Upper lobe of left lung (tissue), 6 donors: ENCODE measurements around the gene ZBTB5. TPM values are rescaled to one million over a fixed set of nuclear protein-coding genes. Genes with fewer than 3 reads are reported as not detected.
A peak's percentile ranks its signal among the peaks of the same experiment; 100 is the strongest.
"Not testable (repeated sequence)": the region's sequence is repeated elsewhere in the genome, so short reads cannot be mapped to it uniquely, and the experiment has no call there.

ENCODE experiments used
- ATAC-seq, 2 donors: fragments of 200-7000 bp; cut with Tn5 transposase; one replicate each; pipeline ENCODE4 v1.9.1; 2022; ENCODE audit warnings: mild to moderate bottlenecking in 2 of 2, moderate library complexity in 2 of 2; ENCODE audit not compliant: low FRiP score in 2 of 2
- DNase-seq, 2 donors: peaks; one replicate each; pipeline ENCODE4 v3.0.0-alpha.2; 2019 to 2020
- H3K27ac ChIP-seq, 4 donors: fragments of 200-600 bp; sonication (generic); one replicate each; pipeline ENCODE4 v1.5.1; 2016 to 2019
- H3K27me3 ChIP-seq, 4 donors: fragments of 200-600 bp; sonication (generic); one replicate each; pipeline ENCODE4 v1.5.1; 2017 to 2019
- H3K36me3 ChIP-seq, 4 donors: fragments of 200-600 bp; sonication (generic); one replicate each; pipeline ENCODE4 v1.5.1; 2016 to 2019
- H3K4me1 ChIP-seq, 4 donors: fragments of 200-600 bp; sonication (generic); one replicate each; pipeline ENCODE4 v1.5.1; 2018 to 2019
- H3K4me3 ChIP-seq, 4 donors: fragments of 200-600 bp; sonication (generic); one replicate each; pipeline ENCODE4 v1.5.1; 2017 to 2019; ENCODE audit warnings: mild to moderate bottlenecking in 2 of 4, moderate library complexity in 1 of 4
- H3K9me3 ChIP-seq, 4 donors: fragments of 200-600 bp; sonication (generic); one replicate each; pipeline ENCODE4 v1.5.1; 2018 to 2019
- EP300 ChIP-seq, 4 donors: sonication (generic); formaldehyde crosslinking; IDR thresholded peaks; one replicate each; pipeline ENCODE4 v1.5.1; 2017; ENCODE audit warnings: antibody characterized with exemption in 4 of 4, control low read depth in 2 of 4
- POLR2A ChIP-seq, 4 donors: fragments of 450-650 bp; IDR thresholded peaks; one replicate each; pipeline ENCODE4 v1.5.1; 2016 to 2017; ENCODE audit warnings: antibody characterized with exemption in 4 of 4, mild to moderate bottlenecking in 2 of 4
- POLR2AphosphoS5 ChIP-seq, 2 donors: sonication (generic); formaldehyde crosslinking; IDR thresholded peaks; one replicate each; pipeline ENCODE4 v1.5.1; 2017; ENCODE audit warnings: antibody characterized with exemption in 2 of 2
- WGBS, 2 donors: methylation state at CpG; one replicate each; pipeline ENCODE4 v1.1.5; 2017 to 2018; 5-methylcytosine and 5-hydroxymethylcytosine counted together
- total RNA-seq, 6 donors: library from RNA; depleted of rRNA in 4 of 6; stranded (reverse); fragments of >200 nt in 4 of 6; gene quantifications; one replicate each; pipeline versions ENCODE4 v1.1.0 to v1.2.1, GENCODE V29; 2016 to 2021
- TF ChIP-seq, protein P1 (sequence below), 6 experiments: fragments of 450-650 bp in 4 of 6; fragments of 200-600 bp in 2 of 6; sonication (generic) in 2 of 6; IDR thresholded peaks; one replicate each; pipeline ENCODE4 v1.5.1; 2016 to 2019; ENCODE audit warnings: antibody characterized with exemption in 6 of 6
- donor health status: DM: no; HTN: no; CAD: no; lungs with moderate emphysema.
- donor health status: DM: no; HTN: yes; CAD: no; lungs with severe emphysema.

The ZBTB5 gene
- total RNA-seq, 6 donors from 2014 or later, result 7.9 to 15.0 (median 10.0) TPM

DNA sequence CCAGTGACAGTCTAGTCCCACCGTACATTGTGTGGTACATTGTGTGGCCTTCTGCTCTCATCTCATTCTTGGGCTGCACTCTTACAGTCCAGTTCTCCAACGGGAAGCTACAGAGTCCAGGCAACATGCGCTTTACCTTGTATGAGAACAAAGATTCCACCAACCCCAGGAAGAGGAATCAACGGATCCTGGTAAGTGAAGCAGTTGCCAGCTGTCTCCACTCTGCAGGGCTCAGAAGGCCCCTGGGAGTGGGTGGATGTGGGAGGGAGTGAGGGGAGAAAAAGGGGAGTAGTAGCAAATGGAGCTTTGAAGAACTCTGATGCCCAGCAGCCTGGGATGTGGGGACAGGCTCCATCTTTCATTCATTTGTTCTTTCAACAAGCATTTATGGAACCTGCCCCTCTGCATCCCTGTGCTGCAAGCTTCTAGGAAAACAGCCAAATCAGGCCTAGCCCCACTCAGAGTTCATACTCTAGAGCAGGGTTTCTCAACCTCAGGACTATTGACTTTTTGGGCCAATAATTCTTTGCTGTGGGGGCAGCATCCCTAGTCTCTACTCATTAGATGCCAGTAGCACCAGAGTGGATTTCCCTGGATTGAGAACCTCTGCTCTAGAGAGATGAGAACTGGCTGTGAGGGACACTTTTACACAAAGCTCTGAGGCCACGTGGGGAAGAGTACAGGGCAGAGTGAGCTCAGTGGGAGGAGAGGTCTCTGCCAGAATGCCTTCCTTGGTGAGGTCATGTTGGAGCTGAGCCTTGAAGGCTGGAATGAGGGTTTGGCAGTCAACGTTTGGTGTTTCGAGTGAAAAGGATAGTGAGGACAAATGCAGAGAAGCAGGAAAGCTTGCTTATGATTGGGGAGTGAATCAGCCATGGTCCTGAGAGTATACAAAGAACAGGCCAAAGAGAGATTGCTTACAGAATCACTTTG lies 21.6 kb upstream of the ZBTB5 start:
- Histone ChIP-seq H3K9me3 (no peaks in the 10 kb centered on the region), H3K4me1 (peaks cover 17 to 25% (median 22%) of the 10 kb centered on the region in 4 donors), H3K36me3 (peaks cover 2 to 30% (median 5%) of the 10 kb centered on the region in 4 donors), H3K27ac (peak overlapping the region; percentile 67 to 88 (median 76)), H3K4me3 (peak overlapping the region; percentile 67 to 87 (median 86)), H3K27me3 (no peaks in the 10 kb centered on the region)
- 20 to 31% methylated on average over 7 of the region's 7 CpGs for WGBS, 2 donors
- no peak for DNase-seq
- ATAC-seq, result peak; percentile 27 to 77
- no peak for TF ChIP-seq POLR2AphosphoS5 (IDR thresholded peaks at IDR 0.05)
- TF ChIP-seq, protein P1, sequence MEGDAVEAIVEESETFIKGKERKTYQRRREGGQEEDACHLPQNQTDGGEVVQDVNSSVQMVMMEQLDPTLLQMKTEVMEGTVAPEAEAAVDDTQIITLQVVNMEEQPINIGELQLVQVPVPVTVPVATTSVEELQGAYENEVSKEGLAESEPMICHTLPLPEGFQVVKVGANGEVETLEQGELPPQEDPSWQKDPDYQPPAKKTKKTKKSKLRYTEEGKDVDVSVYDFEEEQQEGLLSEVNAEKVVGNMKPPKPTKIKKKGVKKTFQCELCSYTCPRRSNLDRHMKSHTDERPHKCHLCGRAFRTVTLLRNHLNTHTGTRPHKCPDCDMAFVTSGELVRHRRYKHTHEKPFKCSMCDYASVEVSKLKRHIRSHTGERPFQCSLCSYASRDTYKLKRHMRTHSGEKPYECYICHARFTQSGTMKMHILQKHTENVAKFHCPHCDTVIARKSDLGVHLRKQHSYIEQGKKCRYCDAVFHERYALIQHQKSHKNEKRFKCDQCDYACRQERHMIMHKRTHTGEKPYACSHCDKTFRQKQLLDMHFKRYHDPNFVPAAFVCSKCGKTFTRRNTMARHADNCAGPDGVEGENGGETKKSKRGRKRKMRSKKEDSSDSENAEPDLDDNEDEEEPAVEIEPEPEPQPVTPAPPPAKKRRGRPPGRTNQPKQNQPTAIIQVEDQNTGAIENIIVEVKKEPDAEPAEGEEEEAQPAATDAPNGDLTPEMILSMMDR (IDR thresholded peaks at IDR 0.05), result no peak
- TF ChIP-seq EP300 (IDR thresholded peaks at IDR 0.05), result no peak
- TF ChIP-seq POLR2A (IDR thresholded peaks at IDR 0.05), result no peak

DNA sequence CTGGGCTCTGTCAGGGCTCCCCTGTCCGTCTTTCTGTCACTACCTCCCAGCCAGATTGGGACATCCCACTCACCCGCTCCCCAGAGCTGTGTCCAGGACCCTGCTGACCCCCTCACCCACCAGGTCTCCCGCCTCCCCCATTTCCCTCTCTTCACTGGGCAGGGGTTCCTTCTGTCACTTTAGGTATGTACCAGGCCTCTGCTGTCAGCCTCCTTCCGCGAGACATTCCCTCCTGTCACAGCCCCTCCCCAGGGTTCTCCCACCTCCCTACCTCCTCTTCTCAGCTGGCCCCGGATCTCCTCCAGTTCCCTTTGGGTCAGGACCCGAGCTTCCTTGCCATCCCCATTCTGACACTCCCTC lies 21.0 kb upstream of the ZBTB5 start:
- TF ChIP-seq, protein P1 (IDR thresholded peaks at IDR 0.05), result no peak
- Histone ChIP-seq H3K27ac (peak overlapping the region; percentile 67 to 88 (median 76)), H3K4me3 (peak overlapping the region; percentile 67 to 87 (median 86)), H3K36me3 (peaks cover 2 to 24% (median 5%) of the 10 kb centered on the region in 4 donors), H3K4me1 (peaks cover 17 to 25% (median 22%) of the 10 kb centered on the region in 4 donors), H3K27me3 (no peaks in the 10 kb centered on the region), H3K9me3 (no peaks in the 10 kb centered on the region)
- peak in 1 of 2 donors; percentile 0 for ATAC-seq
- 8 to 15% methylated on average over 7 of the region's 7 CpGs for WGBS, 2 donors
- no peak for DNase-seq

DNA sequence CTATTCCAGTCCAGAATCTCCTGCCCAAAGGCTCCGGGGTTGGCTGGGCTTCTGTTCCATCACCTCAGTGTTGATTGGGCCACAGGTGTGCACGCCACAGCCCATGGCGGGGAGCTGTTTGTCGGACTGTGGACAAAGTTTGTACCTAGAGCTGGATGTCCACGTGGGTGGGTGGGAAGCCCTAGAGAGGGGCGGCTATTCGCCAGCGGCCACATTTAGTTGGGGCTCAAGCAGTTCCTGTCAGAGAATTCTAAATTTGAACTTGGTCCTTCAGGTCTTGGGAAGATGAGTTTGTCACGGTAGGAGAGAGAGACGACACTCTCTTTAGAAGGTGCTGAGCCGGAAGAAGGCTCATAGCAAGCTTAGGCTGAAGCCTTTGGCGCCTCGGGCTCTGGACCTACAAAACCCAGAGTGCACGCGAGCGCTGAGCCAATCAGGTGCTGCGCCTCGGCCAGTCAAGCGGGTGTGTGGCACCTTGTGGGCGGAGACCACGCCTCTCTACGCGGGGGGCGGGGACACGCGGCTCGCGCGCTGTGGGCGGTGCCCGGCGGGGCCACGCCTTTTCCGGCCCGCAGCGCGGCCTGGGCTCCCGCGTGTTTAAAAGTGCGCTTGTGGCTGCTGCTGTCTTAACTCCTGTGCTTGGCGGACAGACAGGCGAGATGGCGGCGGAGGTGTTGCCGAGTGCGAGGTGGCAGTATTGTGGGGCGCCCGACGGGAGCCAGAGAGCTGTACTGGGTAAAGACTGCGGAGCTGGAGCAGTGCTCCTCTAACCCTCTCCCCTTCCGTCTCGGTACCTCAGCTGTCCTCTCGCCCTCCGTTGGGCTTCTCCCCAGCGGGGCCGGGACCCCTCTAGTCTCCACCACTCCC lies 20.4 kb upstream of the ZBTB5 start, which contains the start of gene POLR1E:
Gene POLR1E (plus strand): TSS at position 560 of the 867 bp plus-strand sequence. CDS start 100 bp downstream, at position 660.
- Histone ChIP-seq H3K36me3 (peaks cover 2 to 20% (median 5%) of the 10 kb centered on the region in 4 donors), H3K27me3 (no peaks in the 10 kb centered on the region), H3K27ac (peak within 1 kb of the TSS; percentile 67 to 88 (median 76)), H3K9me3 (no peaks in the 10 kb centered on the region), H3K4me1 (peaks cover 17 to 25% (median 22%) of the 10 kb centered on the region in 4 donors), H3K4me3 (peak within 1 kb of the TSS; percentile 67 to 87 (median 86))
- ATAC-seq, result peak; percentile 98 to 99
- DNase-seq, result peak; percentile 99
- TF ChIP-seq POLR2A (IDR thresholded peaks at IDR 0.05), result peak in 3 of 4 donors; percentile 61 to 82 (median 64)
- TF ChIP-seq POLR2AphosphoS5 (IDR thresholded peaks at IDR 0.05), result peak; percentile 69 to 87
- TF ChIP-seq EP300 (IDR thresholded peaks at IDR 0.05), result no peak
- TF ChIP-seq, protein P1 (IDR thresholded peaks at IDR 0.05), result peak in 2 of 6 experiments; percentile 13 to 16
- 5 to 12% methylated on average over 22 to 44 of the region's 56 CpGs for WGBS, 2 donors

DNA sequence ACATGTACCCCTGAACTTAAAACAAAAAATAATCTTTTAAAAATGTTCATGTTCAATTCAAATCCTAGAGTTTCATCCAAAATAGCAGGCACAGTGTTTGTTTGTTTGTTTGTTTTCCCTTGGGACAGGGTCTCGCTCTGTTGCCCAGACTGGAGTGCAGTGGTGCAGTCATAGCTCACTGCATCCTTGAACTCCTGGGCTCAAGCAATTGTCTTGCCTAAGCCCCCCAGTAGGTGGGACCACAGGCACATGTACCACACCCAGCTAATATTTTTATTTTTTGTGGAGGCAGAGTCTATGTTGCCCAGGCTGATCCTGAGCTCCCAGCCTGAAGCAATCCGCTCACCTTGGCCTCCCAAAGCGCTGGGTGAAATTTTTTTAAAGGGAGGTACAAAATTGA lies 15.5 kb upstream of the ZBTB5 start:
- Histone ChIP-seq H3K27ac (no peak overlapping the region), H3K4me1 (peaks cover 6% of the 10 kb centered on the region in 4 donors), H3K9me3 (no peaks in the 10 kb centered on the region), H3K27me3 (no peaks in the 10 kb centered on the region), H3K4me3 (no peak overlapping the region), H3K36me3 (no peaks in the 10 kb centered on the region)
- TF ChIP-seq POLR2A (IDR thresholded peaks at IDR 0.05) (no peak), EP300 (IDR thresholded peaks at IDR 0.05) (no peak)
- 81 to 91% methylated on average over 3 of the region's 3 CpGs for WGBS, 2 donors
- ATAC-seq (no peak), DNase-seq (no peak)

DNA sequence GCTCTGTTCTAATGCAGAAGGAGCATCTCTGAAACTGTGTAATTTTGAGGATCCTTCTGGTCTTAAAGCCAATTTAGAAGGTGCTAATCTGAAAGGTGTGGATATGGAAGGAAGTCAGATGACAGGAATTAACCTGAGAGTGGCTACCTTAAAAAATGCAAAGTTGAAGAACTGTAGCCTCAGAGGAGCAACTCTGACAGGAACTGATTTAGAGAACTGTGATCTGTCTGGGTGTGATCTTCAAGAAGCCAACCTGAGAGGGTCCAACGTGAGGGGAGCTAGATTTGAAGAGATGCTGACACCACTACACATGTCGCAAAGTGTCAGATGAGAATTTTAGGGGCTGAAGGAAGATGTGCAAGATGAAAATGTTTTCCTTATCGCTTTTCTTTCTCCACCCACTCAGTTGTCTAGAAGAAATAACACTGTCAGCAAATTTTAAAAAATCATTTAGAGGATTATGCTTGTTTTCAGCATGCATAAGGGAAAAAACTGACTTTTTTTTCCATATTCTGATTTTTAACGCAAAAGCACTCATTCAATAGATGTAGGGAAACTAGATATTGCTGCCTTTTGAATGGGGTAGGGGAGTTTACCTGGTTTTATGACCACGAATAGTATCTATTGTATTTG lies 12.9 kb upstream of the ZBTB5 start:
- 61 to 68% methylated on average over 5 of the region's 5 CpGs for WGBS, 2 donors
- DNase-seq, H3K27ac ChIP-seq: not testable (repeated sequence)

DNA sequence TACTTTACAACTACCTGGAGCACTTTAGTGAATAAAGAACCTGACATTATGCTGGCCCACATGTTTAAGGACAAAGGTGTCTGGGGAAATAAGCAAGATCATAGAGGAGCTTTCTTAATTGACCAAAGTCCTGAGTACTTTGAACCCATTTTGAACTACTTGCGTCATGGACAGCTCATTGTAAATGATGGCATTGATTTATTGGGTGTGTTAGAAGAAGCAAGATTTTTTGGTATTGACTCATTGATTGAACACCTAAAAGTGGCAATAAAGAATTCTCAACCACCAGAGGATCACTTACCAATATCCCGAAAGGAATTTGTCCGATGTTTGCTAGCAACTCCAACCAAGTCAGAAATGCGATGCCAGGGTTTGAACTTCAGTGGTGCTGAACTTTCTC lies 12.2 kb upstream of the ZBTB5 start:
- not testable (repeated sequence) for H3K27me3 ChIP-seq, H3K4me1 ChIP-seq, H3K4me3 ChIP-seq, H3K27ac ChIP-seq, H3K36me3 ChIP-seq, ATAC-seq, DNase-seq, H3K9me3 ChIP-seq
- 89 to 93% methylated on average over 4 of the region's 4 CpGs for WGBS, 2 donors

More for the DNA sequence above, 12.9 kb upstream of the ZBTB5 start:
- not testable (repeated sequence) for H3K4me3 ChIP-seq, H3K4me1 ChIP-seq, H3K27me3 ChIP-seq, H3K36me3 ChIP-seq, ATAC-seq, H3K9me3 ChIP-seq
